Smooth muscle cell (in vitro differentiated cells): ENCODE data around the gene TTF1. TPM values are rescaled to one million over a fixed set of nuclear protein-coding genes. Genes with fewer than 3 reads are reported as not detected.

Source experiments
- DNase-seq: peaks from one replicate; lab custom pipeline; 2025; ENCODE audit not compliant: unreplicated experiment; lab: John Stamatoyannopoulos, UW
- H2AFZ ChIP-seq: fragments of 200-600 bp; sonication (generic); 2 replicates; pipeline ENCODE4 v1.6.0; 2016; ENCODE audit warnings: antibody characterized with exemption, low read depth, mild to moderate bottlenecking
- H3F3A ChIP-seq: fragments of 200-600 bp; sonication (generic); 2 replicates; pipeline ENCODE4 v1.6.0; 2017; ENCODE audit warnings: antibody characterized with exemption, low read depth
- H3K27ac ChIP-seq: fragments of 200-600 bp; sonication (generic); 2 replicates; pipeline ENCODE4 v1.5.1; 2016; ENCODE audit warnings: low read depth, mild to moderate bottlenecking
- H3K27me3 ChIP-seq: fragments of 200-600 bp; sonication (generic); 2 replicates; pipeline ENCODE4 v1.6.1; 2016; ENCODE audit warnings: low read depth, mild to moderate bottlenecking
- H3K36me3 ChIP-seq: fragments of 200-600 bp; sonication (generic); 2 replicates; pipeline ENCODE4 v1.5.1; 2016; ENCODE audit warnings: low read depth
- H3K4me1 ChIP-seq: fragments of 200-600 bp; sonication (generic); 2 replicates; pipeline ENCODE4 v1.5.1; 2016; ENCODE audit warnings: low read depth
- H3K4me2 ChIP-seq: fragments of 200-600 bp; sonication (generic); 2 replicates; pipeline ENCODE4 v1.6.0; 2016; ENCODE audit warnings: mild to moderate bottlenecking
- H3K4me3 ChIP-seq: fragments of 200-600 bp; sonication (generic); 2 replicates; pipeline ENCODE4 v1.5.1; 2016; ENCODE audit warnings: mild to moderate bottlenecking
- H3K79me2 ChIP-seq: fragments of 200-600 bp; sonication (generic); 2 replicates; pipeline ENCODE4 v1.6.0; 2016; ENCODE audit warnings: low read depth, mild to moderate bottlenecking
- H3K9ac ChIP-seq: fragments of 200-600 bp; sonication (generic); 2 replicates; pipeline ENCODE4 v1.6.0; 2016; ENCODE audit warnings: low read depth
- H3K9me3 ChIP-seq: fragments of 200-600 bp; sonication (generic); replicated peaks from 2 replicates; pipeline ENCODE4 v1.5.1; 2016; ENCODE audit warnings: low read depth
- H4K20me1 ChIP-seq: fragments of 200-600 bp; sonication (generic); 2 replicates; pipeline ENCODE4 v1.6.0; 2016; ENCODE audit warnings: low read depth
- CTCF ChIP-seq: fragments of 200-600 bp; sonication (generic); IDR thresholded peaks from 2 replicates; pipeline ENCODE4 v1.5.1; 2017; ENCODE audit warnings: borderline replicate concordance, mild to moderate bottlenecking, antibody characterized with exemption; ENCODE audit not compliant: insufficient read depth, poor library complexity, severe bottlenecking
- WGBS: methylation state at CpG from one replicate; pipeline ENCODE4 v1.1.7; 2016; ENCODE audit warnings: low lambda C conversion rate; 5-methylcytosine and 5-hydroxymethylcytosine counted together
- polyA plus RNA-seq: library from polyadenylated mRNA; unstranded; fragments of >200 nt; fragmentation: Nextera tagmentation; extraction: Ambion mirVana; gene quantifications from 2 replicates; pipeline ENCODE4 v1.2.1, GENCODE V29; 2016
- total RNA-seq: library from RNA; depleted of rRNA; stranded (reverse); fragments of >200 nt; gene quantifications from 2 replicates; pipeline ENCODE4 v1.2.3, GENCODE V29; 2014

The TTF1 gene
- total and polyA plus RNA-seq, 2 experiments from 2014 or later, result 5.5 to 16.4 TPM

GRCh38 chr9:132401824-132402223 is 4.8 kb downstream of the TTF1 start:
- H3K4me3 ChIP-seq, result no peak overlapping the region
- H2AFZ ChIP-seq, result no peak overlapping the region
- peaks cover 11% of the 10 kb centered on the region for H3K36me3 ChIP-seq
- peaks cover under 1% of the 10 kb centered on the region for H3K4me1 ChIP-seq
- no peak overlapping the region for H3K4me2 ChIP-seq
- H3K79me2 ChIP-seq, result peaks cover 17% of the 10 kb centered on the region
- no peak overlapping the region for H3K9ac ChIP-seq
- H3K27me3 ChIP-seq, result no peaks in the 10 kb centered on the region
- DNase-seq, result no peak
- peaks cover 8% of the 10 kb centered on the region for H4K20me1 ChIP-seq
- WGBS, result 90% methylated on average over 4 of the region's 4 CpGs
- no peak overlapping the region for H3K27ac ChIP-seq
- H3K9me3 ChIP-seq, result no peaks in the 10 kb centered on the region
- TF ChIP-seq CTCF, result no peak
- H3F3A ChIP-seq, result no peaks in the 10 kb centered on the region

- no peak for DNase-seq
- Histone ChIP-seq H3K9ac (no peak overlapping the region), H2AFZ (no peak overlapping the region), H3K4me3 (no peak overlapping the region), H3K79me2 (no peaks in the 10 kb centered on the region), H3K4me1 (no peaks in the 10 kb centered on the region), H3F3A (no peaks in the 10 kb centered on the region), H3K27me3 (no peaks in the 10 kb centered on the region), H3K27ac (no peak overlapping the region), H3K9me3 (no peaks in the 10 kb centered on the region), H3K4me2 (no peak overlapping the region), H3K36me3 (peaks cover 28% of the 10 kb centered on the region), H4K20me1 (peaks cover 4% of the 10 kb centered on the region)
- TF ChIP-seq CTCF, result no peak
- WGBS, result 97% methylated on average over 11 of the region's 11 CpGs
Measured at GRCh38 chr9:132395560-132395959, 11.1 kb downstream of the TTF1 start.

- no peak for TF ChIP-seq CTCF
- no peak for DNase-seq
- H3K4me3 ChIP-seq, result no peak overlapping the region
- peaks cover 25% of the 10 kb centered on the region for H3K36me3 ChIP-seq
- 95% methylated on average over 11 of the region's 11 CpGs for WGBS
- no peaks in the 10 kb centered on the region for H3F3A ChIP-seq
- no peaks in the 10 kb centered on the region for H3K27me3 ChIP-seq
- H2AFZ ChIP-seq, result no peak overlapping the region
- no peaks in the 10 kb centered on the region for H3K9me3 ChIP-seq
- no peaks in the 10 kb centered on the region for H4K20me1 ChIP-seq
- H3K4me2 ChIP-seq, result no peak overlapping the region
- no peak overlapping the region for H3K27ac ChIP-seq
- H3K79me2 ChIP-seq, result no peaks in the 10 kb centered on the region
- H3K4me1 ChIP-seq, result no peaks in the 10 kb centered on the region
- H3K9ac ChIP-seq, result no peak overlapping the region
Measured at GRCh38 chr9:132391449-132391848, 15.2 kb downstream of the TTF1 start.

- Histone ChIP-seq H3K79me2 (no peaks in the 10 kb centered on the region), H4K20me1 (no peaks in the 10 kb centered on the region), H3K4me2 (no peak overlapping the region), H3K27ac (no peak overlapping the region), H3K9ac (no peak overlapping the region), H3K36me3 (peaks cover 25% of the 10 kb centered on the region), H3F3A (no peaks in the 10 kb centered on the region), H3K4me1 (no peaks in the 10 kb centered on the region), H2AFZ (no peak overlapping the region), H3K27me3 (no peaks in the 10 kb centered on the region), H3K9me3 (no peaks in the 10 kb centered on the region), H3K4me3 (no peak overlapping the region)
- DNase-seq, result no peak
- TF ChIP-seq CTCF, result no peak
- WGBS, result 90% methylated on average over 7 of the region's 7 CpGs
Measured at GRCh38 chr9:132390966-132391365, 15.7 kb downstream of the TTF1 start.
